Neural progenitor cell (in vitro differentiated cells): ENCODE data around the gene TMSB4Y. TPM values are rescaled to one million over a fixed set of nuclear protein-coding genes. Genes with fewer than 3 reads are reported as not detected.

Experiments used
- DNase-seq: peaks from one replicate; pipeline ENCODE4 v3.0.0-alpha.2; 2016; ENCODE audit warnings: low spot score
- H2AFZ ChIP-seq: fragments of 200-600 bp; sonication (generic); replicated peaks from 2 replicates; pipeline ENCODE4 v1.6.1; 2016; ENCODE audit warnings: antibody characterized with exemption
- H3F3A ChIP-seq: fragments of 200-600 bp; sonication (generic); 2 replicates; pipeline ENCODE4 v1.6.1; 2016; ENCODE audit warnings: antibody characterized with exemption, low read depth
- H3K27ac ChIP-seq: fragments of 200-600 bp; sonication (generic); 2 replicates; pipeline ENCODE4 v1.5.1; 2016; ENCODE audit warnings: mild to moderate bottlenecking
- H3K27me3 ChIP-seq: fragments of 200-600 bp; sonication (generic); 2 replicates; pipeline ENCODE4 v1.6.1; 2016; ENCODE audit warnings: mild to moderate bottlenecking, moderate library complexity
- H3K36me3 ChIP-seq: fragments of 200-600 bp; sonication (generic); 2 replicates; pipeline ENCODE4 v1.5.1; 2016
- H3K4me1 ChIP-seq: fragments of 200-600 bp; sonication (generic); 2 replicates; pipeline ENCODE4 v1.6.1; 2016; ENCODE audit warnings: mixed run types
- H3K4me2 ChIP-seq: fragments of 200-600 bp; sonication (generic); 2 replicates; pipeline ENCODE4 v1.6.1; 2016
- H3K4me3 ChIP-seq: fragments of 200-600 bp; sonication (generic); 2 replicates; pipeline ENCODE4 v1.5.1; 2016
- H3K79me2 ChIP-seq: fragments of 200-600 bp; sonication (generic); 2 replicates; pipeline ENCODE4 v1.6.1; 2016; ENCODE audit warnings: low read depth
- H3K9ac ChIP-seq: fragments of 200-600 bp; sonication (generic); 2 replicates; pipeline ENCODE4 v1.6.1; 2016
- H3K9me3 ChIP-seq: fragments of 200-600 bp; sonication (generic); 2 replicates; pipeline ENCODE4 v1.5.1; 2016; ENCODE audit warnings: low read depth
- H4K20me1 ChIP-seq: fragments of 200-600 bp; sonication (generic); 2 replicates; pipeline ENCODE4 v1.6.1; 2016; ENCODE audit warnings: low read depth
- H3K27ac Mint-ChIP-seq: 3 replicates; pipeline ENCODE4 v1.8.0; 2021; ENCODE audit warnings: mixed read lengths
- H3K27me3 Mint-ChIP-seq: 2 replicates; pipeline ENCODE4 v1.8.0; 2022; ENCODE audit warnings: low read depth, mild to moderate bottlenecking, inconsistent platforms, moderate library complexity, mixed read lengths; ENCODE audit not compliant: insufficient read depth
- H3K36me3 Mint-ChIP-seq: 3 replicates; pipeline ENCODE4 v1.8.0; 2021; ENCODE audit warnings: mixed read lengths
- H3K4me1 Mint-ChIP-seq: 3 replicates; pipeline ENCODE4 v1.8.0; 2021; ENCODE audit warnings: mixed read lengths
- H3K4me3 Mint-ChIP-seq: 3 replicates; pipeline ENCODE4 v1.8.0; 2021; ENCODE audit warnings: mild to moderate bottlenecking, moderate library complexity, mixed read lengths
- H3K9me3 Mint-ChIP-seq: 3 replicates; pipeline ENCODE4 v1.8.0; 2020; ENCODE audit warnings: mixed read lengths
- CTCF ChIP-seq: fragments of 200-600 bp; sonication (generic); IDR thresholded peaks from 2 replicates; pipeline ENCODE4 v1.5.1; 2017; ENCODE audit warnings: antibody characterized with exemption, mild to moderate bottlenecking
- EZH2 ChIP-seq: fragments of 200-600 bp; sonication (generic); IDR thresholded peaks from 2 replicates; pipeline ENCODE4 v1.6.1; 2017; ENCODE audit warnings: antibody characterized with exemption, mild to moderate bottlenecking, moderate library complexity
- EZH2phosphoT487 ChIP-seq: fragments of 200-600 bp; sonication (generic); IDR thresholded peaks from 2 replicates; pipeline ENCODE4 v1.6.1; 2017; ENCODE audit warnings: antibody characterized with exemption
- total RNA-seq: library from RNA; depleted of rRNA; stranded (reverse); fragments of >200 nt; gene quantifications from 2 replicates; pipeline ENCODE4 v1.2.3, GENCODE V29; 2015; ENCODE audit warnings: low replicate concordance

Gene TMSB4Y
- total RNA-seq, 1 donor from 2014 or later, result not detected

DNA sequence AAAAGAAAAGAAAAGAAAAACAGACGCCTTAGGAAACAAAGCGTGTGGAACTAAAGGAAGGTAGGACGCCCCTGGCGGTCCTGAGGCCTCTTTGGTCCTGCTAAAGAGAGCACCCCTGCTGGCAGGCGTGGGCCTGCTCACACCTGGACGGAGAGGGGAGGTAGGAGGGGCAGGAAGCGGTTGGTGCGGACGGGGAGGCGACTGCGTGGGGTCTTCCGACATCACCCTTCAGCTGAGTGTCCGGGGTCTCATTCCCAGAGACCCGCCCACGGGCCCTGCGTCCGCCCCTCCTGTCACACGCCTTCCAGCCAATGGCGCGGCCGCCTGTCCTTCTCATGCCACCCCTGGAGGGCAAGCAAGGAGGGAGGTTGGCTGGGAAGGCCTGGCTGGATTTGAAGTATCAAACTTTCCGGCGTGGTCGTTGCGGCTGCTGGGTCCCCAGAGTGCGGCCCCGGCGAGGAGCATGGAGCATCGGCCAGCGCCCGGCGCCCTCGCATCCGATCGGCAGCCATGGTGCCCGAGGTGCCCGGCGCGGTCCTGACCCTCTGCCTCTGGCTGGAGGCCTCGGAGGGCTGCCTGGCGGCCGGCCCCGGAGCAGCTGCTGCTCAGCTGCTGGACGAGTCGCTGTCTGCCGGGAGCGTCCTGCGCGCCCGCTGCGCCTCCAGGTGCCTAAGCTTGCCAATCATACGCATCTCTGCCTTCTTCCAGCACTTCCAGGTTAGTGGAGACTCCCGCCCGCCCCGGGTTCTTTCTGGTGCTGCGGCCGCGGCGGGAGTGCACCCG is 47.8 kb downstream of the TMSB4Y start:
- H3K4me2 ChIP-seq, result no peak overlapping the region
- TF ChIP-seq CTCF (no peak), EZH2 (no peak), EZH2phosphoT487 (no peak)
- H3K27me3 ChIP-seq, result no peaks in the 10 kb centered on the region
- no peak overlapping the region for H3K9ac ChIP-seq
- no peak overlapping the region for H3K4me3 Mint-ChIP-seq
- no peaks in the 10 kb centered on the region for H3K4me1 Mint-ChIP-seq
- no peaks in the 10 kb centered on the region for H3K4me1 ChIP-seq
- no peaks in the 10 kb centered on the region for H3K9me3 ChIP-seq
- H3F3A ChIP-seq, result no peaks in the 10 kb centered on the region
- H3K36me3 ChIP-seq, result no peaks in the 10 kb centered on the region
- H3K36me3 Mint-ChIP-seq, result no peaks in the 10 kb centered on the region
- no peak for DNase-seq
- no peaks in the 10 kb centered on the region for H4K20me1 ChIP-seq
- H3K27me3 Mint-ChIP-seq, result no peaks in the 10 kb centered on the region
- no peaks in the 10 kb centered on the region for H3K9me3 Mint-ChIP-seq
- no peak overlapping the region for H3K27ac ChIP-seq
- no peak overlapping the region for H3K4me3 ChIP-seq
- no peaks in the 10 kb centered on the region for H3K79me2 ChIP-seq
- H3K27ac Mint-ChIP-seq, result no peak overlapping the region
- H2AFZ ChIP-seq, result no peak overlapping the region

- no peaks in the 10 kb centered on the region for H3K36me3 Mint-ChIP-seq
- TF ChIP-seq EZH2phosphoT487, result no peak
- TF ChIP-seq CTCF, result no peak
- TF ChIP-seq EZH2, result no peak
- no peak for DNase-seq
- H3K27me3 Mint-ChIP-seq, result no peaks in the 10 kb centered on the region
- no peaks in the 10 kb centered on the region for H3K4me1 Mint-ChIP-seq
- H3F3A ChIP-seq, result no peaks in the 10 kb centered on the region
- H3K79me2 ChIP-seq, result no peaks in the 10 kb centered on the region
- no peaks in the 10 kb centered on the region for H3K27me3 ChIP-seq
- no peaks in the 10 kb centered on the region for H3K4me1 ChIP-seq
- H3K9me3 Mint-ChIP-seq, result no peaks in the 10 kb centered on the region
- H3K4me2 ChIP-seq, result no peak overlapping the region
- no peak overlapping the region for H3K4me3 ChIP-seq
- H3K9ac ChIP-seq, result no peak overlapping the region
- H3K9me3 ChIP-seq, result no peaks in the 10 kb centered on the region
- H2AFZ ChIP-seq, result no peak overlapping the region
- H3K4me3 Mint-ChIP-seq, result no peak overlapping the region
- H3K27ac ChIP-seq, result no peak overlapping the region
- no peaks in the 10 kb centered on the region for H3K36me3 ChIP-seq
- H3K27ac Mint-ChIP-seq, result no peak overlapping the region
- H4K20me1 ChIP-seq, result no peaks in the 10 kb centered on the region
Observed at GRCh38 chrY:13754661-13755060, 51.0 kb downstream of the TMSB4Y start.

Other genes starting within 250 kb of the TMSB4Y start
- not detected in 2 replicates for gene UTY, start 223.9 kb upstream of the TMSB4Y start, total RNA-seq